ENCODE results near the gene BEX1. TPM values are rescaled to one million over a fixed set of nuclear protein-coding genes. Genes with fewer than 3 reads are reported as not detected.

BEX1 gene
- total and polyA plus RNA-seq, 2 of the 8 experiments (the other 6 are each of a cell fraction or from before 2014, with no cell fraction given): 61.0 to 75.2 TPM

- H3K14ac ChIP-seq (ENCODE audit: insufficient read length): no peak overlapping the region
- WGBS, 2 experiments (ENCODE audit: extremely low coverage in 1 of 2, insufficient coverage in 1 of 2, insufficient read length in 1 of 2, insufficient replicate concordance in 2 of 2, low coverage in 1 of 2, low lambda C conversion rate in 2 of 2, missing lambda C conversion rate in 1 of 2): 80% methylated on average over 3 of the region's 5 CpGs; no CpG with 5 or more reads in 1 of the 2 experiments
- H3K36me3 ChIP-seq (ENCODE audit: control insufficient read depth in 2 of 4, insufficient read depth in 4 of 4, low read length in 3 of 4): no peaks in the 10 kb centered on the region
- no peak overlapping the region for H2BK12ac ChIP-seq (ENCODE audit: low read depth, low read length)
- ChIA-PET POLR2A (ENCODE audit: partially characterized antibody) (no interaction called here), CTCF (ENCODE audit: partially characterized antibody) (no interaction called here)
- H3K23me2 ChIP-seq (ENCODE audit: low read depth, low read length): no peaks in the 10 kb centered on the region
- H2BK120ac ChIP-seq (replicated peaks; ENCODE audit: low read depth, low read length): no peak overlapping the region
- no peak overlapping the region for H3K9ac ChIP-seq (replicated peaks in 1 of 4; ENCODE audit: extremely low read depth in 1 of 4, low read depth in 3 of 4, low read length in 3 of 4)
- no peaks in the 10 kb centered on the region for H3K9me3 ChIP-seq (ENCODE audit: insufficient read depth in 2 of 2, low read depth in 1 of 2, low read length in 1 of 2)
- no peak overlapping the region for H2BK5ac ChIP-seq (ENCODE audit: low read depth, low read length)
- H2BK20ac ChIP-seq (ENCODE audit: low read length): no peak overlapping the region
- H3K27me3 ChIP-seq (replicated peaks in 1 of 4; ENCODE audit: control insufficient read depth in 3 of 4, extremely low read depth in 1 of 4, insufficient read depth in 3 of 4, low read length in 3 of 4): no peaks in the 10 kb centered on the region
- H3K18ac ChIP-seq (ENCODE audit: extremely low read depth, low read length): no peak overlapping the region
- H3K4ac ChIP-seq (replicated peaks; ENCODE audit: insufficient read length, low read depth, low read length): no peak overlapping the region
- no peak overlapping the region for H3K56ac ChIP-seq (replicated peaks; ENCODE audit: insufficient read length, low read depth, low read length)
- no peak overlapping the region for H3K27ac ChIP-seq (ENCODE audit: low read depth, low read length)
- no peaks in the 10 kb centered on the region for H3K79me2 ChIP-seq (ENCODE audit: control insufficient read depth in 1 of 2, insufficient read depth in 2 of 2, low read length in 2 of 2)
- H4K20me1 ChIP-seq (replicated peaks in 1 of 2; ENCODE audit: control insufficient read depth in 1 of 2, insufficient read depth in 2 of 2, low read length in 2 of 2): no peaks in the 10 kb centered on the region
- FAIRE-seq: no peak
- H2AFZ ChIP-seq (ENCODE audit: low read length): no peak overlapping the region
- no peak overlapping the region for H4K8ac ChIP-seq (ENCODE audit: extremely low read depth, insufficient read depth, low read length)
- no peaks in the 10 kb centered on the region for H3K79me1 ChIP-seq (ENCODE audit: low read depth, low read length)
- H2BK15ac ChIP-seq (ENCODE audit: low read length): no peak overlapping the region
- H3K4me1 ChIP-seq (replicated peaks in 1 of 4; ENCODE audit: control insufficient read depth in 3 of 4, insufficient read depth in 4 of 4, low read length in 3 of 4): no peaks in the 10 kb centered on the region
- H4K5ac ChIP-seq (ENCODE audit: insufficient read length, low read depth, low read length): no peak overlapping the region
- DNase-seq (ENCODE audit: low read depth in 1 of 2, low spot score in 2 of 2): no peak
- H4K91ac ChIP-seq (replicated peaks; ENCODE audit: insufficient read length, low read length): no peak overlapping the region
- no peak overlapping the region for H2AK5ac ChIP-seq (ENCODE audit: low read depth, low read length)
- no peak overlapping the region for H3K4me2 ChIP-seq (ENCODE audit: insufficient read depth in 1 of 2, low read depth in 2 of 2, low read length in 2 of 2)
- H3K4me3 ChIP-seq (ENCODE audit: extremely low read depth in 1 of 4, insufficient read depth in 2 of 4, low read depth in 3 of 4, low read length in 4 of 4): no peak overlapping the region
- H3K23ac ChIP-seq (ENCODE audit: insufficient read length): no peak overlapping the region
- TF ChIP-seq TCF12 (IDR thresholded peaks at IDR 0.05; ENCODE audit: low read depth, low read length): no peak
- TF ChIP-seq ASH2L (IDR thresholded peaks at IDR 0.05; ENCODE audit: low read length): no peak
- TF ChIP-seq POLR2AphosphoS5 (IDR thresholded peaks at IDR 0.05; ENCODE audit: low read depth, low read length): no peak
- no peak for TF ChIP-seq EP300 (IDR thresholded peaks at IDR 0.05; ENCODE audit: borderline replicate concordance in 1 of 2, low read depth in 2 of 2, low read length in 2 of 2)
- no peak for TF ChIP-seq SP4 (IDR thresholded peaks at IDR 0.05; ENCODE audit: low read length)
- no peak for TF ChIP-seq RXRA (IDR thresholded peaks at IDR 0.05; ENCODE audit: insufficient read depth, low read depth, low read length)
- no peak for TF ChIP-seq GTF2F1 (IDR thresholded peaks at IDR 0.05; ENCODE audit: borderline replicate concordance, low read depth, low read length)
- no peak for TF ChIP-seq SP2 (IDR thresholded peaks at IDR 0.05; ENCODE audit: low read length)
- TF ChIP-seq CEBPB (IDR thresholded peaks at IDR 0.05; ENCODE audit: low read depth, low read length): no peak
- TF ChIP-seq CTCF (IDR thresholded peaks at IDR 0.05; ENCODE audit: control extremely low read depth in 1 of 3, insufficient read depth in 1 of 3, low read depth in 1 of 3, low read length in 3 of 3): no peak
- no peak for TF ChIP-seq SP1 (IDR thresholded peaks at IDR 0.05; ENCODE audit: low read depth, low read length)
- TF ChIP-seq CTBP2 (IDR thresholded peaks at IDR 0.05; ENCODE audit: borderline replicate concordance, insufficient read depth, insufficient read length, low read length): no peak
- no peak for TF ChIP-seq CHD2 (IDR thresholded peaks at IDR 0.05; ENCODE audit: low read length)
- no peak for TF ChIP-seq ZNF274 (IDR thresholded peaks at IDR 0.05; ENCODE audit: borderline replicate concordance, extremely low read depth, low read length)
These were observed 9.5 kb upstream of the BEX1 start for GRCh38 chrX:103073467-103073866.

Measured in H1 (cell line).